ENCODE results near the gene RPL10. TPM values are rescaled to one million over a fixed set of nuclear protein-coding genes. Genes with fewer than 3 reads are reported as not detected.

Gene RPL10
- total and polyA plus RNA-seq, 2 of the 13 experiments (the other 11 are each of a cell fraction or from before 2014, with no cell fraction given) = 2,381 to 4,713 TPM

GRCh38 chrX:154369449-154370299 lies 28.5 kb upstream of the RPL10 start (continued):
- TF ChIP-seq FOXP4 (CRISPR knock-in tag; IDR thresholded peaks at IDR 0.05) (0 out of 2 replicates have a peak, but pooled peaks have one; percentile 9), RFX3 (CRISPR knock-in tag; IDR thresholded peaks at IDR 0.05) (no peak), ZNF350 (CRISPR knock-in tag; IDR thresholded peaks at IDR 0.05; ENCODE audit: borderline replicate concordance, low read depth) (no peak), NFRKB (IDR thresholded peaks at IDR 0.05) (no peak), ZNF264 (CRISPR knock-in tag; IDR thresholded peaks at IDR 0.05) (no peak), ZNF839 (CRISPR knock-in tag; IDR thresholded peaks at IDR 0.05; ENCODE audit: borderline replicate concordance) (no peak), YY1 (IDR thresholded peaks at IDR 0.05; ENCODE audit: insufficient read depth, insufficient replicate concordance, low read depth, low read length) (no peak), USF2 (IDR thresholded peaks at IDR 0.05; ENCODE audit: low read depth, low read length) (no peak), USF2 (CRISPR knock-in tag; IDR thresholded peaks at IDR 0.05; ENCODE audit: borderline replicate concordance) (peak; percentile 81; the same call in 1 of the 2 replicates), RXRA (CRISPR knock-in tag; IDR thresholded peaks at IDR 0.05) (no peak), THRA (CRISPR knock-in tag; IDR thresholded peaks at IDR 0.05; ENCODE audit: borderline replicate concordance) (no peak), SALL2 (CRISPR knock-in tag; IDR thresholded peaks at IDR 0.05) (no peak), MXI1 (IDR thresholded peaks at IDR 0.05; ENCODE audit: borderline replicate concordance, low read depth, low read length) (peak; percentile 36; the same call in 1 of the 3 replicates), ZNF607 (CRISPR knock-in tag; IDR thresholded peaks at IDR 0.05; ENCODE audit: borderline replicate concordance) (no peak), MAFK (conservative IDR thresholded peaks at IDR 0.05 in 1 of 2, IDR thresholded peaks at IDR 0.05 in 1 of 2; ENCODE audit: low read length in 2 of 2) (no peak), CAMTA2 (CRISPR knock-in tag; IDR thresholded peaks at IDR 0.05; ENCODE audit: borderline replicate concordance) (no peak), ZNF256 (CRISPR knock-in tag; conservative IDR thresholded peaks at IDR 0.05) (no peak), GATAD2A (CRISPR knock-in tag; IDR thresholded peaks at IDR 0.05) (0 out of 2 replicates have a peak, but pooled peaks have one; percentile 17), POLR2AphosphoS5 (IDR thresholded peaks at IDR 0.05; ENCODE audit: low read depth, low read length) (no peak)
- TF ChIP-seq, protein P1, sequence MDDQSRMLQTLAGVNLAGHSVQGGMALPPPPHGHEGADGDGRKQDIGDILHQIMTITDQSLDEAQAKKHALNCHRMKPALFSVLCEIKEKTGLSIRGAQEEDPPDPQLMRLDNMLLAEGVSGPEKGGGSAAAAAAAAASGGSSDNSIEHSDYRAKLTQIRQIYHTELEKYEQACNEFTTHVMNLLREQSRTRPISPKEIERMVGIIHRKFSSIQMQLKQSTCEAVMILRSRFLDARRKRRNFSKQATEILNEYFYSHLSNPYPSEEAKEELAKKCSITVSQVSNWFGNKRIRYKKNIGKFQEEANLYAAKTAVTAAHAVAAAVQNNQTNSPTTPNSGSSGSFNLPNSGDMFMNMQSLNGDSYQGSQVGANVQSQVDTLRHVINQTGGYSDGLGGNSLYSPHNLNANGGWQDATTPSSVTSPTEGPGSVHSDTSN (CRISPR knock-in tag; IDR thresholded peaks at IDR 0.05; ENCODE audit: borderline replicate concordance) = no peak
- TF ChIP-seq, protein P2, sequence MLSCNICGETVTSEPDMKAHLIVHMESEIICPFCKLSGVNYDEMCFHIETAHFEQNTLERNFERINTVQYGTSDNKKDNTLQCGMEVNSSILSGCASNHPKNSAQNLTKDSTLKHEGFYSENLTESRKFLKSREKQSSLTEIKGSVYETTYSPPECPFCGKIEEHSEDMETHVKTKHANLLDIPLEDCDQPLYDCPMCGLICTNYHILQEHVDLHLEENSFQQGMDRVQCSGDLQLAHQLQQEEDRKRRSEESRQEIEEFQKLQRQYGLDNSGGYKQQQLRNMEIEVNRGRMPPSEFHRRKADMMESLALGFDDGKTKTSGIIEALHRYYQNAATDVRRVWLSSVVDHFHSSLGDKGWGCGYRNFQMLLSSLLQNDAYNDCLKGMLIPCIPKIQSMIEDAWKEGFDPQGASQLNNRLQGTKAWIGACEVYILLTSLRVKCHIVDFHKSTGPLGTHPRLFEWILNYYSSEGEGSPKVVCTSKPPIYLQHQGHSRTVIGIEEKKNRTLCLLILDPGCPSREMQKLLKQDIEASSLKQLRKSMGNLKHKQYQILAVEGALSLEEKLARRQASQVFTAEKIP (CRISPR knock-in tag; IDR thresholded peaks at IDR 0.05; ENCODE audit: borderline replicate concordance) = no peak

Measured in HepG2 (cell line).